Osteoblast (primary cell): ENCODE results near the gene CRHR2. TPM values are rescaled to one million over a fixed set of nuclear protein-coding genes. Genes with fewer than 3 reads are reported as not detected.

Experiments
- DNase-seq: peaks from one replicate; pipeline ENCODE4 v3.0.0; 2011; ENCODE audit warnings: low spot score, mixed read lengths; ENCODE audit not compliant: insufficient read length; ENCODE audit errors: missing footprints
- H2AFZ ChIP-seq: 2 replicates; pipeline ENCODE4 v1.6.0; 2011; ENCODE audit warnings: mild to moderate bottlenecking, low read length
- H3K27ac ChIP-seq: 2 replicates; pipeline ENCODE4 v1.5.1; 2011; ENCODE audit warnings: mild to moderate bottlenecking, low read depth, low read length, moderate library complexity
- H3K27me3 ChIP-seq: 2 replicates; pipeline ENCODE4 v1.6.0; 2012; ENCODE audit warnings: mild to moderate bottlenecking, control low read depth, inconsistent platforms, low read length, moderate library complexity; ENCODE audit not compliant: insufficient read depth
- H3K36me3 ChIP-seq: 2 replicates; pipeline ENCODE4 v1.5.1; 2011; ENCODE audit warnings: mild to moderate bottlenecking, low read length, control low read depth, moderate library complexity; ENCODE audit not compliant: insufficient read depth
- H3K4me1 ChIP-seq: 2 replicates; pipeline ENCODE4 v1.5.1; 2011; ENCODE audit warnings: mild to moderate bottlenecking, low read length, control low read depth, moderate library complexity; ENCODE audit not compliant: insufficient read depth
- H3K4me2 ChIP-seq: 2 replicates; pipeline ENCODE4 v1.6.0; 2011; ENCODE audit warnings: mild to moderate bottlenecking, low read length; ENCODE audit not compliant: insufficient read depth
- H3K4me3 ChIP-seq: fragments of 200-600 bp; sonication (generic); 3 replicates; pipeline ENCODE4 v1.5.1; 2012; ENCODE audit warnings: mild to moderate bottlenecking, low read length, inconsistent platforms; ENCODE audit not compliant: insufficient read depth
- H3K79me2 ChIP-seq: 2 replicates; pipeline ENCODE4 v1.6.0; 2012; ENCODE audit warnings: mild to moderate bottlenecking, low read length, control low read depth, inconsistent platforms; ENCODE audit not compliant: insufficient read depth
- H3K9me3 ChIP-seq: 2 replicates; pipeline ENCODE4 v1.5.1; 2011; ENCODE audit warnings: low read depth, low read length, control low read depth
- H4K20me1 ChIP-seq: 2 replicates; pipeline ENCODE4 v1.6.0; 2012; ENCODE audit warnings: mild to moderate bottlenecking, low read length, control low read depth; ENCODE audit not compliant: insufficient read depth
- total RNA-seq: library from RNA; depleted of rRNA; stranded (reverse); fragments of >200 nt; gene quantifications from 2 replicates; pipeline ENCODE4 v1.2.3, GENCODE V29; 2012
- TF ChIP-seq, protein P1 (sequence below): IDR thresholded peaks from 2 replicates; pipeline ENCODE4 v1.5.1; 2011; ENCODE audit warnings: mild to moderate bottlenecking, low read depth, low read length, moderate library complexity; ENCODE audit errors: extremely low read depth

CRHR2 gene
- total RNA-seq, 1 donor = not detected

DNA sequence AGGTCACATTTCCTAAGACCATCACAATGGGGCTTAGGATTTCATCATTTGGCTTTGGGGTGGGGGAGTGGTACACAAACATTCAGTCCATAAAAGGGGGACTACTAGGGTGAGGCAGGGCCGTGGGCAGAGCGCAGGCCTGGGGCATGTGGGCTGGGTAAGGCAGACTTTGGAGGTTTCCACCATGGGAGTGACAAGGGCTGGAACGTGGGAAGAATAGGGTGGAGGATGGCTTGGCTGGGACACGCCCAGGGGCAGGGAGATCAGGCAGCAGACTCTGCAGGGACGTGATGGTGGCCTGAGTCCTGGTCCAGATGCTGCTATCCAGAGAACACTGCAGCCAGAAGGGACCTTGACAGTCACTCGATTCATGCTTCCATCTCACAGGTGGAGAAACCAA is 24.7 kb upstream of the CRHR2 start:
- Histone ChIP-seq H3K36me3 (no peaks in the 10 kb centered on the region), H2AFZ (no peak overlapping the region), H3K27me3 (peaks cover 17% of the 10 kb centered on the region), H3K9me3 (no peaks in the 10 kb centered on the region), H3K4me3 (no peak overlapping the region), H4K20me1 (no peaks in the 10 kb centered on the region), H3K4me1 (no peaks in the 10 kb centered on the region), H3K79me2 (no peaks in the 10 kb centered on the region), H3K27ac (no peak overlapping the region), H3K4me2 (no peak overlapping the region)
- DNase-seq = no peak
- TF ChIP-seq, protein P1, sequence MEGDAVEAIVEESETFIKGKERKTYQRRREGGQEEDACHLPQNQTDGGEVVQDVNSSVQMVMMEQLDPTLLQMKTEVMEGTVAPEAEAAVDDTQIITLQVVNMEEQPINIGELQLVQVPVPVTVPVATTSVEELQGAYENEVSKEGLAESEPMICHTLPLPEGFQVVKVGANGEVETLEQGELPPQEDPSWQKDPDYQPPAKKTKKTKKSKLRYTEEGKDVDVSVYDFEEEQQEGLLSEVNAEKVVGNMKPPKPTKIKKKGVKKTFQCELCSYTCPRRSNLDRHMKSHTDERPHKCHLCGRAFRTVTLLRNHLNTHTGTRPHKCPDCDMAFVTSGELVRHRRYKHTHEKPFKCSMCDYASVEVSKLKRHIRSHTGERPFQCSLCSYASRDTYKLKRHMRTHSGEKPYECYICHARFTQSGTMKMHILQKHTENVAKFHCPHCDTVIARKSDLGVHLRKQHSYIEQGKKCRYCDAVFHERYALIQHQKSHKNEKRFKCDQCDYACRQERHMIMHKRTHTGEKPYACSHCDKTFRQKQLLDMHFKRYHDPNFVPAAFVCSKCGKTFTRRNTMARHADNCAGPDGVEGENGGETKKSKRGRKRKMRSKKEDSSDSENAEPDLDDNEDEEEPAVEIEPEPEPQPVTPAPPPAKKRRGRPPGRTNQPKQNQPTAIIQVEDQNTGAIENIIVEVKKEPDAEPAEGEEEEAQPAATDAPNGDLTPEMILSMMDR = no peak

DNA sequence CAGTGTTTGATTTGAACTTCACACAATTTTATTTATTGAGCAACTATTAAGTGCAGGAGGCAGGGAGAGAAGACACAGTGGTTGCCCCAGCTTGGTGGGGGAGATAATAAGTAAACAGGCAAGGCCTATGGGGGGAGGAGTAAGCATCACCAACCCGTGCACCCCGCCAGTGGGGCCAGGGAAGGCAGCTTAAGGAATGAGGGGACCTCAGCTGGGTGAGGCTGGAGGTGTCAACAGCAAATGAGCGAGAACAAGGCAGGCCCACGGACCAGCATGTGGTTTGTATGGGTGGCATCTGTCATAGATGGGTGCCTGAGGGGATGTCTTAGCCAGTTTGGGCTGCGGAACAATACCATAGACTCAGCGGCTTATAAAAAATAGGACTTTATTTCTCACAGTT is 24.1 kb upstream of the CRHR2 start:
- H3K4me3 ChIP-seq = no peak overlapping the region
- TF ChIP-seq, protein P1 = no peak
- no peaks in the 10 kb centered on the region for H3K4me1 ChIP-seq
- peak; percentile 52 for DNase-seq
- H3K27me3 ChIP-seq = peaks cover 23% of the 10 kb centered on the region
- H3K36me3 ChIP-seq = no peaks in the 10 kb centered on the region
- H2AFZ ChIP-seq = no peak overlapping the region
- no peaks in the 10 kb centered on the region for H4K20me1 ChIP-seq
- H3K9me3 ChIP-seq = no peaks in the 10 kb centered on the region
- no peak overlapping the region for H3K4me2 ChIP-seq
- no peak overlapping the region for H3K27ac ChIP-seq
- H3K79me2 ChIP-seq = no peaks in the 10 kb centered on the region

DNA sequence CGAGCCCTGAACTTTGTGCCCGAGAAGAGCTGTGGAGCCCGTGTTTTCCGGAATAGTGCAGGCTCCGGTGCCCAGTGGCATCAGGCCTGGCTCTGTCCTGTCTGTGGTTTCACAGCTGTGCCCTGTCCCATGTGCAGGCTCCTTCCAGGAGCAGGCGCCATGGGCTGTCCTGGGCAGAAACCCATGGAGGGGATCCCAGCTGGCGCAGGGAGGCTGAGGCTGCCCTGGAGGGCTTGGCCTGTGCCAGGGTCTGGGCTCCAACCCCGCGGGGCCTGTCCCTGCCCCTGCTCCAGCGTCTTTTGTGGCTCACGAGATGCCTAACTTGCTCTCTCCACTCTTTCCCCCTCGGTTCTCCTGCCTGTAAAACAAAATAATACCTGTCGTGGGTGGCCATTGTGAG is 23.3 kb upstream of the CRHR2 start:
- H3K27ac ChIP-seq = no peak overlapping the region
- no peak overlapping the region for H2AFZ ChIP-seq
- H3K4me1 ChIP-seq = no peaks in the 10 kb centered on the region
- no peaks in the 10 kb centered on the region for H3K79me2 ChIP-seq
- H3K4me3 ChIP-seq = no peak overlapping the region
- no peak overlapping the region for H3K4me2 ChIP-seq
- TF ChIP-seq, protein P1 = no peak
- H4K20me1 ChIP-seq = no peaks in the 10 kb centered on the region
- peaks cover 29% of the 10 kb centered on the region for H3K27me3 ChIP-seq
- peak; percentile 71 for DNase-seq
- H3K9me3 ChIP-seq = no peaks in the 10 kb centered on the region
- H3K36me3 ChIP-seq = no peaks in the 10 kb centered on the region

DNA sequence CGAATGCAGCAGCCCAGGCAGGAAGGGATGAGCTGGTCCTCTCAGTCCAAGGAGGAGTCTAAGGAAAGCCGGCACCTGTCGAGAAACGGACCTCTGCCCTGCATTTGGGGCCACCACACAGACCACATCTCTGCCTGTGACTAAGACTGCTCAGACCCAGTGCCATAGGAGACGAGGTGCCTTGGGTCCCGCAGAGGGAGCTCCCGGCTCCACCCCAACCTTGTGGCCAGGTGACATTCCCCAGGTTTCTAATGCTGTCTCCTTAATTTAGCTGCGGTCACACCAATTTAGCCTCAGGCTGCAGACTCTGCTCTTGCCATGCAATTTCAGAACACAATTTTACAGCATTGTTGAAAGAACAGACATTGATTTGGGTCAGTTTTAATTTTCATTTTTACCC is 22.8 kb upstream of the CRHR2 start:
- Histone ChIP-seq H3K4me3 (no peak overlapping the region), H3K79me2 (no peaks in the 10 kb centered on the region), H3K36me3 (no peaks in the 10 kb centered on the region), H3K9me3 (no peaks in the 10 kb centered on the region), H3K27me3 (peaks cover 29% of the 10 kb centered on the region), H3K4me2 (no peak overlapping the region), H2AFZ (no peak overlapping the region), H3K4me1 (no peaks in the 10 kb centered on the region), H4K20me1 (no peaks in the 10 kb centered on the region), H3K27ac (no peak overlapping the region)
- DNase-seq = peak; percentile 35
- TF ChIP-seq, protein P1 = no peak
